ENCODE data around the gene DCDC2B.
"Not testable (repeated sequence)": the region's sequence is repeated elsewhere in the genome, so short reads cannot be mapped to it uniquely, and the experiment has no call there.

Gene DCDC2B

GRCh38 chr1:32247983-32248889, 39.3 kb downstream of the DCDC2B start:
- intact Hi-C loops (cut with DNase I) = no loop called here
- peak in 40 of 42 donors; percentile 23 to 75 (median 55) for DNase-seq

GRCh38 chr1:32249831-32250525, 41.1 kb downstream of the DCDC2B start:
- no peak for DNase-seq
- intact Hi-C loops (cut with DNase I) = no loop called here

DNA sequence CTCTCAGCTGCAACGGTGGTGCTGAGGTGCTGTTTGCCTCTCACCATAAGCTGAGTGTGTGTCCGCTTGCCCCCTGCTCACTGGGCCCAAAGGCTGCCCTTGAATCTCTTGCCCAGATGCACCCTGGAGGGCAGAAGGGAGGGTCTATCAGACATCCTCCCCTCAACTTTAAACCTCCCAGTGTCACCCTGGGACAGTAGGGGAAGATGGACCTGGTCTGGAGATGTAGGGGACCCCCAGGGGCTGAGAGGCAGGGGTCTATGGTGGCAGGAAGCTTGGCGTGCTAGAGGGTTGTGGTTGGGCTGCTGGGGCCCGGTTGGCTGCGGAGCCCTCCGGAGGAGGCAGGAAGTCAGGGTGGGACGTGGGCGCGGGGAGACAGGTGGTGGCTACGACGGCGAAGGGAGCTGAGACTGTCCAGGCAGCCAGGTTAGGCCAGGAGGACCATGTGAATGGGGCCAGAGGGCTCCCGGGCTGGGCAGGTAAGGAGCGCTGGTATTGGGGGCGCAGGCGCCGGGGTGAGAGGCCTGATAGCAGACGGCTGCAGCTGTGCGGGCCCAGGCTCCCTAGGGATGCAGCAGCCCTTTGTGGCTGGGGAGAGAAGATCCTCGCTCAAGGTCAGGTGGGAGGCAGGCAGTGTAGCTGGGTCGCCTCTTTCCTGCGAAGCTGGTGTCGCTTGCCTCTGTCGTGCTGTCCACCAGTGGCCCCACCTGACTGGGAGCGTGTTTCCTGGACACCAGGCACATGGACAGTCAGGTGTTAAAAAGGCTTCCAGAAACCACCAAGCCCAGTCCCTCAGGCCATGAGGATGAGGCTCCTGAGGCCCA, 42.2 kb downstream of the DCDC2B start, which contains the start of gene LCK:
LCK (plus strand) TSS at position 373 of the 824 bp plus-strand sequence. CDS start 23,065 bp downstream, outside the sequence.
- no peak for DNase-seq
- intact Hi-C loops (cut with DNase I) = no loop called here

DNA sequence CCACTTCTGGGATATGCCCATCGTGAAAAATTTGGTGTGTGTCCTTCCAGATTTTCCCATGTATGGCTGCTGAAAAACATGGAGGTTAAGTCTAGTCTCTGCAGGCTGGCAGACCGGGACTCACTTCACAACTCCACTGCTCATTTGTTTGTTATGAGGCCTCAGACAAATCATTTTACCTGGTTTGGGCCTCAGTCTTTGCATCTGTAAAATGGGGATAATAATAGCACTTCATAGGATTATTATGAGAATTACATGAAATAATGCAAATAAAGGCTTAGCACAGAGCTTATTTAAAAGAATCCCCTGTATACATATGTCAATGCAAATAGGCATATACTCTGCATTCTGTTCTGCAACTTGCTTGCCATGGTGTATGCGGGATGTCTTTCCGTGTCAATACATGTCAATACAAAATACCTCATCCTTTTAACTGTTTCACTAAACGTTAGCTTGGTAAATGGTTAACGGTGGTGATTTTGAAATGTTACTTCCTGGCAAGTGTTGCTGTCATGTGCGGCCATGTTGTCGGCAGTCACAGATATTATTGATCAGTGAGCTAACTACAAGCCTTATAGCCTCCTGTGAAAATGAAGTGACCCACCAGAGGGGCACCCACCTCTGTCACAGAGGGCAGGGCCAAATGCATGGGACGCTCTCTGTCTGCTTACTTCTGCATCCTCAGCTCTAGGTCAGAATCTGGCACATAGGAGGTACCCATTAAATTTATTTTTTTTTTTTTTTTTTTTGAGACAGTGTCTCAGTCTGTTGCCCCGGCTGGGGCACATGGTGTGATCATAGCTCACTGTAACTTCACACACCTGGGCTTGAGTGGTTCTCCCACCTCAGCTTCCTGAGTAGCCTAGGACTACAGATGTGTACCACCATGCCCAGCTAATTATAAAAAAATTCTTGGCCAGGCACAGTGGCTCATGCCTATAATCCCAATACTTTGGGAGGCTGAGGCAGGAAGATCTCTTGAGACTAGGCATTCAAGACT, 46.5 kb downstream of the DCDC2B start:
- intact Hi-C loops (cut with DNase I) = no loop called here
- DNase-seq = no peak

GRCh38 chr1:32256473-32257226, 47.8 kb downstream of the DCDC2B start:
- DNase-seq = no peak
- intact Hi-C loops (cut with DNase I) = no loop called here

- DNase-seq = no peak
- intact Hi-C loops (cut with DNase I) = no loop called here
These were observed 48.3 kb downstream of the DCDC2B start for GRCh38 chr1:32257227-32257508.

- DNase-seq; intact Hi-C loops (cut with DNase I): not testable (repeated sequence)
These were observed 54.3 kb downstream of the DCDC2B start for GRCh38 chr1:32263236-32263593.

- DNase-seq = no peak
- intact Hi-C loops (cut with DNase I) = no loop called here
These were observed 54.9 kb downstream of the DCDC2B start for GRCh38 chr1:32263744-32264143.
